ENCODE measurements around the gene NMT2. TPM values are rescaled to one million over a fixed set of nuclear protein-coding genes. Genes with fewer than 3 reads are reported as not detected.

NMT2 gene
- total and polyA plus RNA-seq, 4 donors = 9.6 to 19.1 (median 17.0) TPM

DNA sequence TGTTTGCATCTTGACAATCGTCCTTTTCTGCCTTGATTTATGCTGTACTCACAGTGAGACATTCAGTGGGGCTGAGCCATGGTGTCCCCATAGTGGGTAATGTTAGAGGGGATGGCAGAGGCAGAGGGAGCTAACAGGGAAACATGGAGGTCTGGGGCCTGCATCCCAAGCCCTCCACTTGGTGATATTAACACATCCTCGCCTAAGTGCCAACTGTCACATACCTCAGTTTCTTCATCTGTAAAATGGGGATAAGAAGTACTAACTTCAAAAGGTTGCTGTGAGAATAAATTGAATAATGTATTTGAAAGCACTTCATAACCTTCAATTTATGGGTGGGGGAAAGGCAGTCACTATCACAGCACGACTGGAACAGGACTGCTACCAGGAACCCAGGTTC lies 43.6 kb downstream of the NMT2 start:
- WGBS = 86% methylated on average over 3 of the region's 3 CpGs
- Histone ChIP-seq H3K27ac (ENCODE audit: low read depth in 1 of 2, low read length in 2 of 2) (no peak overlapping the region), H3K27me3 (ENCODE audit: control insufficient read depth in 4 of 4, insufficient read depth in 4 of 4, low read length in 3 of 4) (no peaks in the 10 kb centered on the region), H3K36me3 (ENCODE audit: control insufficient read depth in 4 of 4, insufficient read depth in 3 of 4, low read depth in 1 of 4, low read length in 3 of 4) (peaks cover 5 to 16% (median 11%) of the 10 kb centered on the region in 4 donors), H3K4me1 (ENCODE audit: control insufficient read depth in 4 of 4, insufficient read depth in 4 of 4, low read length in 3 of 4) (no peaks in the 10 kb centered on the region), H3K4me3 (ENCODE audit: low read depth in 1 of 3, low read length in 3 of 3) (no peak overlapping the region), H3K9ac (ENCODE audit: low read depth in 1 of 2, low read length in 2 of 2) (no peak overlapping the region), H3K9me3 (ENCODE audit: control insufficient read depth in 4 of 4, low read length in 3 of 4) (no peaks in the 10 kb centered on the region)
- TF ChIP-seq, protein P1, sequence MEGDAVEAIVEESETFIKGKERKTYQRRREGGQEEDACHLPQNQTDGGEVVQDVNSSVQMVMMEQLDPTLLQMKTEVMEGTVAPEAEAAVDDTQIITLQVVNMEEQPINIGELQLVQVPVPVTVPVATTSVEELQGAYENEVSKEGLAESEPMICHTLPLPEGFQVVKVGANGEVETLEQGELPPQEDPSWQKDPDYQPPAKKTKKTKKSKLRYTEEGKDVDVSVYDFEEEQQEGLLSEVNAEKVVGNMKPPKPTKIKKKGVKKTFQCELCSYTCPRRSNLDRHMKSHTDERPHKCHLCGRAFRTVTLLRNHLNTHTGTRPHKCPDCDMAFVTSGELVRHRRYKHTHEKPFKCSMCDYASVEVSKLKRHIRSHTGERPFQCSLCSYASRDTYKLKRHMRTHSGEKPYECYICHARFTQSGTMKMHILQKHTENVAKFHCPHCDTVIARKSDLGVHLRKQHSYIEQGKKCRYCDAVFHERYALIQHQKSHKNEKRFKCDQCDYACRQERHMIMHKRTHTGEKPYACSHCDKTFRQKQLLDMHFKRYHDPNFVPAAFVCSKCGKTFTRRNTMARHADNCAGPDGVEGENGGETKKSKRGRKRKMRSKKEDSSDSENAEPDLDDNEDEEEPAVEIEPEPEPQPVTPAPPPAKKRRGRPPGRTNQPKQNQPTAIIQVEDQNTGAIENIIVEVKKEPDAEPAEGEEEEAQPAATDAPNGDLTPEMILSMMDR (IDR thresholded peaks at IDR 0.05; ENCODE audit: low read depth, low read length, missing input control) = no peak
- TF ChIP-seq, protein P2, sequence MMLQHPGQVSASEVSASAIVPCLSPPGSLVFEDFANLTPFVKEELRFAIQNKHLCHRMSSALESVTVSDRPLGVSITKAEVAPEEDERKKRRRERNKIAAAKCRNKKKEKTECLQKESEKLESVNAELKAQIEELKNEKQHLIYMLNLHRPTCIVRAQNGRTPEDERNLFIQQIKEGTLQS (IDR thresholded peaks at IDR 0.05) = no peak
- TF ChIP-seq RXRA (IDR thresholded peaks at IDR 0.05) = no peak
- TF ChIP-seq SP1 (IDR thresholded peaks at IDR 0.05) = no peak
- no peak for TF ChIP-seq RAD21 (IDR thresholded peaks at IDR 0.05)
- TF ChIP-seq EGR1 (IDR thresholded peaks at IDR 0.05; ENCODE audit: low read depth in 2 of 2) = no peak
- no peak for TF ChIP-seq FOXA2 (IDR thresholded peaks at IDR 0.05)
- TF ChIP-seq, protein P3, sequence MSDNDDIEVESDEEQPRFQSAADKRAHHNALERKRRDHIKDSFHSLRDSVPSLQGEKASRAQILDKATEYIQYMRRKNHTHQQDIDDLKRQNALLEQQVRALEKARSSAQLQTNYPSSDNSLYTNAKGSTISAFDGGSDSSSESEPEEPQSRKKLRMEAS (IDR thresholded peaks at IDR 0.05) = no peak
- no peak for TF ChIP-seq YY1 (IDR thresholded peaks at IDR 0.05)
- TF ChIP-seq GABPA (IDR thresholded peaks at IDR 0.05 in 1 of 2, conservative IDR thresholded peaks at IDR 0.05 in 1 of 2) = no peak
- TF ChIP-seq, protein P4, sequence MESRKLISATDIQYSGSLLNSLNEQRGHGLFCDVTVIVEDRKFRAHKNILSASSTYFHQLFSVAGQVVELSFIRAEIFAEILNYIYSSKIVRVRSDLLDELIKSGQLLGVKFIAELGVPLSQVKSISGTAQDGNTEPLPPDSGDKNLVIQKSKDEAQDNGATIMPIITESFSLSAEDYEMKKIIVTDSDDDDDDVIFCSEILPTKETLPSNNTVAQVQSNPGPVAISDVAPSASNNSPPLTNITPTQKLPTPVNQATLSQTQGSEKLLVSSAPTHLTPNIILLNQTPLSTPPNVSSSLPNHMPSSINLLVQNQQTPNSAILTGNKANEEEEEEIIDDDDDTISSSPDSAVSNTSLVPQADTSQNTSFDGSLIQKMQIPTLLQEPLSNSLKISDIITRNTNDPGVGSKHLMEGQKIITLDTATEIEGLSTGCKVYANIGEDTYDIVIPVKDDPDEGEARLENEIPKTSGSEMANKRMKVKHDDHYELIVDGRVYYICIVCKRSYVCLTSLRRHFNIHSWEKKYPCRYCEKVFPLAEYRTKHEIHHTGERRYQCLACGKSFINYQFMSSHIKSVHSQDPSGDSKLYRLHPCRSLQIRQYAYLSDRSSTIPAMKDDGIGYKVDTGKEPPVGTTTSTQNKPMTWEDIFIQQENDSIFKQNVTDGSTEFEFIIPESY (IDR thresholded peaks at IDR 0.05) = no peak
- TF ChIP-seq JUND (IDR thresholded peaks at IDR 0.05) = no peak
- no peak for TF ChIP-seq FOXA1 (IDR thresholded peaks at IDR 0.05)
- TF ChIP-seq, protein P5, sequence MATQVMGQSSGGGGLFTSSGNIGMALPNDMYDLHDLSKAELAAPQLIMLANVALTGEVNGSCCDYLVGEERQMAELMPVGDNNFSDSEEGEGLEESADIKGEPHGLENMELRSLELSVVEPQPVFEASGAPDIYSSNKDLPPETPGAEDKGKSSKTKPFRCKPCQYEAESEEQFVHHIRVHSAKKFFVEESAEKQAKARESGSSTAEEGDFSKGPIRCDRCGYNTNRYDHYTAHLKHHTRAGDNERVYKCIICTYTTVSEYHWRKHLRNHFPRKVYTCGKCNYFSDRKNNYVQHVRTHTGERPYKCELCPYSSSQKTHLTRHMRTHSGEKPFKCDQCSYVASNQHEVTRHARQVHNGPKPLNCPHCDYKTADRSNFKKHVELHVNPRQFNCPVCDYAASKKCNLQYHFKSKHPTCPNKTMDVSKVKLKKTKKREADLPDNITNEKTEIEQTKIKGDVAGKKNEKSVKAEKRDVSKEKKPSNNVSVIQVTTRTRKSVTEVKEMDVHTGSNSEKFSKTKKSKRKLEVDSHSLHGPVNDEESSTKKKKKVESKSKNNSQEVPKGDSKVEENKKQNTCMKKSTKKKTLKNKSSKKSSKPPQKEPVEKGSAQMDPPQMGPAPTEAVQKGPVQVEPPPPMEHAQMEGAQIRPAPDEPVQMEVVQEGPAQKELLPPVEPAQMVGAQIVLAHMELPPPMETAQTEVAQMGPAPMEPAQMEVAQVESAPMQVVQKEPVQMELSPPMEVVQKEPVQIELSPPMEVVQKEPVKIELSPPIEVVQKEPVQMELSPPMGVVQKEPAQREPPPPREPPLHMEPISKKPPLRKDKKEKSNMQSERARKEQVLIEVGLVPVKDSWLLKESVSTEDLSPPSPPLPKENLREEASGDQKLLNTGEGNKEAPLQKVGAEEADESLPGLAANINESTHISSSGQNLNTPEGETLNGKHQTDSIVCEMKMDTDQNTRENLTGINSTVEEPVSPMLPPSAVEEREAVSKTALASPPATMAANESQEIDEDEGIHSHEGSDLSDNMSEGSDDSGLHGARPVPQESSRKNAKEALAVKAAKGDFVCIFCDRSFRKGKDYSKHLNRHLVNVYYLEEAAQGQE (IDR thresholded peaks at IDR 0.05) = no peak
- TF ChIP-seq TAF1 (conservative IDR thresholded peaks at IDR 0.05) = no peak
- no peak for DNase-seq (ENCODE audit: low spot score)

DNA sequence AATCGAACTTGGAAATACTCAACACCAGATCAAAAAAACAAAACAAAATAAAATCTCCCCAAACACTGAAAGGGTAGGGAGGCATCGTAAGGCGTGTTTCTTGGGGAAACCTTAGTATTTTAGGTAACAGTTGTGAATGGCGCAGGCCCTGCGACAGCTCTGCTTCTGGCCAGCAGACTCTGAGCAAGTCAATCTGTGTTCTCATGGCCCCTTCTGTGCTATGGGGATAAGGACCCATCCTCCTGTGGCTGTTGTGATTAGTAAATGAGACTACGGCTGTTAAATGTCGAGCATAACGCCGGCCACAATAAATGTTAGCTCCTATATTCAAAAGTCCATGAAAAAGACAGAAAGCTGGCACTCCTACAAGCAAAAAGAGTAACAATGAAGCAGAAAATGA lies 44.3 kb downstream of the NMT2 start:
- Histone ChIP-seq H3K4me3 (ENCODE audit: low read depth in 1 of 3, low read length in 3 of 3) (no peak overlapping the region), H3K27me3 (ENCODE audit: control insufficient read depth in 4 of 4, insufficient read depth in 4 of 4, low read length in 3 of 4) (no peaks in the 10 kb centered on the region), H3K4me1 (ENCODE audit: control insufficient read depth in 4 of 4, insufficient read depth in 4 of 4, low read length in 3 of 4) (no peaks in the 10 kb centered on the region), H3K9me3 (ENCODE audit: control insufficient read depth in 4 of 4, low read length in 3 of 4) (no peaks in the 10 kb centered on the region), H3K36me3 (ENCODE audit: control insufficient read depth in 4 of 4, insufficient read depth in 3 of 4, low read depth in 1 of 4, low read length in 3 of 4) (peaks cover 5 to 17% (median 10%) of the 10 kb centered on the region in 4 donors), H3K9ac (ENCODE audit: low read depth in 1 of 2, low read length in 2 of 2) (no peak overlapping the region), H3K27ac (ENCODE audit: low read depth in 1 of 2, low read length in 2 of 2) (no peak overlapping the region)
- 98% methylated on average over 9 of the region's 9 CpGs for WGBS
- no peak for DNase-seq (ENCODE audit: low spot score)
- TF ChIP-seq, protein P1 (IDR thresholded peaks at IDR 0.05; ENCODE audit: low read depth, low read length, missing input control) = no peak
- TF ChIP-seq, protein P3 (IDR thresholded peaks at IDR 0.05) = no peak
- TF ChIP-seq JUND (IDR thresholded peaks at IDR 0.05) (no peak), RAD21 (IDR thresholded peaks at IDR 0.05) (no peak), FOXA1 (IDR thresholded peaks at IDR 0.05) (no peak), SP1 (IDR thresholded peaks at IDR 0.05) (no peak), NR2F2 (IDR thresholded peaks at IDR 0.05) (no peak)
- TF ChIP-seq, protein P2 (IDR thresholded peaks at IDR 0.05) = no peak
- TF ChIP-seq, protein P4 (IDR thresholded peaks at IDR 0.05) = no peak
